Activated effector memory CD4-positive, alpha-beta T cell treated with Interleukin-2 at 50 U/mL for 16 hours (primary cell): ENCODE measurements around the gene FAM90A1.
"Not testable (repeated sequence)": the region's sequence is repeated elsewhere in the genome, so short reads cannot be mapped to it uniquely, and the experiment has no call there.

Experiments
- DNase-seq: peaks from one replicate; pipeline ENCODE4 v3.0.0-alpha.2; 2020

FAM90A1 gene

GRCh38 chr12:8226992-8227731 is at the start of gene FAM90A1:
Gene FAM90A1, minus strand, starts transcription at chr12:8227618. Its CDS starts 2,786 bp downstream, at chr12:8224832.
- DNase-seq: not testable (repeated sequence)

GRCh38 chr12:8276397-8276796 is 49.0 kb upstream of the FAM90A1 start:
- DNase-seq: not testable (repeated sequence)

- DNase-seq: not testable (repeated sequence)
Observed at GRCh38 chr12:8266706-8267105, 39.3 kb upstream of the FAM90A1 start.

- not testable (repeated sequence) for DNase-seq
Observed at GRCh38 chr12:8264236-8264635, 36.8 kb upstream of the FAM90A1 start.

GRCh38 chr12:8261111-8261554 is 33.7 kb upstream of the FAM90A1 start:
- not testable (repeated sequence) for DNase-seq

GRCh38 chr12:8256356-8256755 is 28.9 kb upstream of the FAM90A1 start:
- not testable (repeated sequence) for DNase-seq

- DNase-seq: not testable (repeated sequence)
Observed at GRCh38 chr12:8254705-8255104, 27.3 kb upstream of the FAM90A1 start.

GRCh38 chr12:8252056-8252818 is 24.8 kb upstream of the FAM90A1 start:
- not testable (repeated sequence) for DNase-seq

- not testable (repeated sequence) for DNase-seq
Observed at GRCh38 chr12:8251616-8252015, 24.2 kb upstream of the FAM90A1 start.

- DNase-seq: not testable (repeated sequence)
Observed at GRCh38 chr12:8246941-8247535, 19.6 kb upstream of the FAM90A1 start.

GRCh38 chr12:8243682-8244161 is 16.3 kb upstream of the FAM90A1 start:
- DNase-seq: not testable (repeated sequence)

GRCh38 chr12:8242880-8243681 is 15.7 kb upstream of the FAM90A1 start:
- DNase-seq: peak; percentile 100

- not testable (repeated sequence) for DNase-seq
Observed at GRCh38 chr12:8242622-8242879, 15.1 kb upstream of the FAM90A1 start.

GRCh38 chr12:8241917-8242621 is 14.7 kb upstream of the FAM90A1 start:
- DNase-seq: peak; percentile 14

GRCh38 chr12:8240340-8241114 is 13.1 kb upstream of the FAM90A1 start:
- DNase-seq: not testable (repeated sequence)

GRCh38 chr12:8237031-8237430 is 9.6 kb upstream of the FAM90A1 start:
- not testable (repeated sequence) for DNase-seq

- not testable (repeated sequence) for DNase-seq
Observed at GRCh38 chr12:8235316-8236157, 8.1 kb upstream of the FAM90A1 start.

- DNase-seq: not testable (repeated sequence)
Observed at GRCh38 chr12:8234746-8235145, 7.3 kb upstream of the FAM90A1 start.

- DNase-seq: not testable (repeated sequence)
Observed at GRCh38 chr12:8233935-8234495, 6.6 kb upstream of the FAM90A1 start.
